Loucy (cell line): ENCODE measurements around the gene LPIN1.

ENCODE experiments used
- EZH2phosphoT487 ChIP-seq: fragments of 200-600 bp; IDR thresholded peaks from 2 replicates; pipeline ENCODE4 v1.6.1; 2018; ENCODE audit warnings: antibody characterized with exemption, mild to moderate bottlenecking, moderate library complexity, borderline replicate concordance
- TF ChIP-seq, protein P1 (sequence below): fragments of 200-600 bp; sonication (generic); conservative IDR thresholded peaks from 2 replicates; pipeline ENCODE4 v1.5.1; 2014; ENCODE audit warnings: mild to moderate bottlenecking, antibody characterized with exemption, low read length

GRCh38 chr2:11869391-11869991, 123.1 kb downstream of the LPIN1 start:
- TF ChIP-seq, protein P1, sequence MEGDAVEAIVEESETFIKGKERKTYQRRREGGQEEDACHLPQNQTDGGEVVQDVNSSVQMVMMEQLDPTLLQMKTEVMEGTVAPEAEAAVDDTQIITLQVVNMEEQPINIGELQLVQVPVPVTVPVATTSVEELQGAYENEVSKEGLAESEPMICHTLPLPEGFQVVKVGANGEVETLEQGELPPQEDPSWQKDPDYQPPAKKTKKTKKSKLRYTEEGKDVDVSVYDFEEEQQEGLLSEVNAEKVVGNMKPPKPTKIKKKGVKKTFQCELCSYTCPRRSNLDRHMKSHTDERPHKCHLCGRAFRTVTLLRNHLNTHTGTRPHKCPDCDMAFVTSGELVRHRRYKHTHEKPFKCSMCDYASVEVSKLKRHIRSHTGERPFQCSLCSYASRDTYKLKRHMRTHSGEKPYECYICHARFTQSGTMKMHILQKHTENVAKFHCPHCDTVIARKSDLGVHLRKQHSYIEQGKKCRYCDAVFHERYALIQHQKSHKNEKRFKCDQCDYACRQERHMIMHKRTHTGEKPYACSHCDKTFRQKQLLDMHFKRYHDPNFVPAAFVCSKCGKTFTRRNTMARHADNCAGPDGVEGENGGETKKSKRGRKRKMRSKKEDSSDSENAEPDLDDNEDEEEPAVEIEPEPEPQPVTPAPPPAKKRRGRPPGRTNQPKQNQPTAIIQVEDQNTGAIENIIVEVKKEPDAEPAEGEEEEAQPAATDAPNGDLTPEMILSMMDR: no peak
- TF ChIP-seq EZH2phosphoT487: no peak
